ENCODE results near the gene BNC2. TPM values are rescaled to one million over a fixed set of nuclear protein-coding genes. Genes with fewer than 3 reads are reported as not detected.

BNC2 gene
- total and polyA plus RNA-seq, 2 of the 4 experiments (the other 2 are of a cell fraction) = 15.5 to 45.2 TPM

DNA sequence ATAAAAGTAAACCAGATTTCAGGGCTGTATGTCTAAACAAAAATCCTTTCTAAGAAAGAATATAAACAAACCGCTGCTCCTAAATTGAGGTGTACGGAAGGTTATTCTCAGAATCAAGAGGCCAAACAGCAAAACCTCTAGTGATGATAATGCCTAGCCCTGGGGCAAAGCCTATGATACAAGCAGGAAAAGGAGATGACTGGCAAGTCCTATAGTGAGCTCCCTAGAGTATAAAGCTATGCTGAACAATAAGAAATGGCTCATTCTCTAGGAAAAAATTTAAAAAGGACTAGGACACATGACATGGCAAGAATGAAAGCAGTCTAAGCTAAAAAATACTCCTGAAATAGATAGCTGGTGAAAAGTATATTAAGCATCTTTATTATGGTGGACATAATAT lies 187.1 kb downstream of the BNC2 start:
- no peak overlapping the region for H2AK9ac ChIP-seq (replicated peaks; ENCODE audit: low read depth, low read length, poor library complexity)
- H3K36me3 ChIP-seq (ENCODE audit: control insufficient read depth, insufficient read depth, low read length) = peaks cover 7% of the 10 kb centered on the region; the same call in 1 of the 2 replicates
- H4K5ac ChIP-seq (ENCODE audit: low read depth, low read length) = no peak overlapping the region
- intact Hi-C loops (cut with micrococcal nuclease) (no loop called here), dilution Hi-C loops (cut with HindIII; ENCODE audit: low sequenced_read_pairs, unreplicated experiment) (no loop called here), in situ Hi-C loops (cut with MboI; ENCODE audit: low sequenced_read_pairs) (no loop called here)
- no peak overlapping the region for H3K56ac ChIP-seq (ENCODE audit: extremely low read depth, insufficient read depth, low read length)
- 100% methylated on average over 1 of the region's 2 CpGs; no CpG with 5 or more reads in 1 of the 2 experiments for WGBS, 2 experiments (ENCODE audit: extremely low coverage in 2 of 2, insufficient read length in 1 of 2)
- H3K4me3 ChIP-seq (ENCODE audit: insufficient read depth, low read depth, low read length) = no peak overlapping the region
- no peak overlapping the region for H2BK5ac ChIP-seq (ENCODE audit: low read depth, low read length, poor library complexity, severe bottlenecking)
- POLR2A ChIA-PET (ENCODE audit: unreplicated experiment) = no interaction called here
- no peak overlapping the region for H2BK20ac ChIP-seq (ENCODE audit: low read depth, low read length)
- H3K4ac ChIP-seq (ENCODE audit: low read depth, low read length) = no peak overlapping the region
- no peaks in the 10 kb centered on the region; the same call in 1 of the 2 replicates for H4K20me1 ChIP-seq (ENCODE audit: insufficient read depth, low read length)
- H3K27ac ChIP-seq (ENCODE audit: insufficient read depth, low read length) = no peak overlapping the region
- no peak overlapping the region for H3K18ac ChIP-seq (ENCODE audit: low read depth, low read length)
- BruUV-seq (replicated peaks) = no TSS peak
- TF ChIP-seq NFE2L2 (IDR thresholded peaks at IDR 0.05; ENCODE audit: low read depth, low read length) = no peak
- TF ChIP-seq, protein P1, sequence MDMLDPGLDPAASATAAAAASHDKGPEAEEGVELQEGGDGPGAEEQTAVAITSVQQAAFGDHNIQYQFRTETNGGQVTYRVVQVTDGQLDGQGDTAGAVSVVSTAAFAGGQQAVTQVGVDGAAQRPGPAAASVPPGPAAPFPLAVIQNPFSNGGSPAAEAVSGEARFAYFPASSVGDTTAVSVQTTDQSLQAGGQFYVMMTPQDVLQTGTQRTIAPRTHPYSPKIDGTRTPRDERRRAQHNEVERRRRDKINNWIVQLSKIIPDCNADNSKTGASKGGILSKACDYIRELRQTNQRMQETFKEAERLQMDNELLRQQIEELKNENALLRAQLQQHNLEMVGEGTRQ (IDR thresholded peaks at IDR 0.05; ENCODE audit: low read depth, low read length) = no peak
- TF ChIP-seq SMC3 (IDR thresholded peaks at IDR 0.05; ENCODE audit: low read depth, low read length) = no peak
- no peak for TF ChIP-seq MAFK (IDR thresholded peaks at IDR 0.05; ENCODE audit: low read depth, low read length)
- no peak for TF ChIP-seq RCOR1 (IDR thresholded peaks at IDR 0.05; ENCODE audit: insufficient replicate concordance, low read length)
- TF ChIP-seq, protein P2, sequence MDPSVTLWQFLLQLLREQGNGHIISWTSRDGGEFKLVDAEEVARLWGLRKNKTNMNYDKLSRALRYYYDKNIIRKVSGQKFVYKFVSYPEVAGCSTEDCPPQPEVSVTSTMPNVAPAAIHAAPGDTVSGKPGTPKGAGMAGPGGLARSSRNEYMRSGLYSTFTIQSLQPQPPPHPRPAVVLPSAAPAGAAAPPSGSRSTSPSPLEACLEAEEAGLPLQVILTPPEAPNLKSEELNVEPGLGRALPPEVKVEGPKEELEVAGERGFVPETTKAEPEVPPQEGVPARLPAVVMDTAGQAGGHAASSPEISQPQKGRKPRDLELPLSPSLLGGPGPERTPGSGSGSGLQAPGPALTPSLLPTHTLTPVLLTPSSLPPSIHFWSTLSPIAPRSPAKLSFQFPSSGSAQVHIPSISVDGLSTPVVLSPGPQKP (IDR thresholded peaks at IDR 0.05; ENCODE audit: borderline replicate concordance, low read depth, low read length) = no peak
- TF ChIP-seq MXI1 (IDR thresholded peaks at IDR 0.05; ENCODE audit: borderline replicate concordance, low read depth, low read length) = no peak
- TF ChIP-seq POLR2A (IDR thresholded peaks at IDR 0.05; ENCODE audit: low read depth, low read length) = no peak
- no peak for TF ChIP-seq FOS (IDR thresholded peaks at IDR 0.05; ENCODE audit: low read depth, low read length)
- TF ChIP-seq MAZ (IDR thresholded peaks at IDR 0.05; ENCODE audit: borderline replicate concordance, low read depth, low read length) = no peak
- TF ChIP-seq CHD1 (IDR thresholded peaks at IDR 0.05; ENCODE audit: low read depth, low read length) = no peak
- H3K4me1 ChIP-seq (ENCODE audit: control insufficient read depth, insufficient read depth, low read length) = peaks cover 7% of the 10 kb centered on the region
- H2BK120ac ChIP-seq (ENCODE audit: low read depth, low read length) = no peak overlapping the region
- no peak for DNase-seq
- H2BK15ac ChIP-seq (ENCODE audit: low read depth, low read length) = no peak overlapping the region
- H3K23ac ChIP-seq (ENCODE audit: low read depth, low read length) = no peak overlapping the region
- ATAC-seq (ENCODE audit: low read depth) = no peak
- no peaks in the 10 kb centered on the region for H3K27me3 ChIP-seq (ENCODE audit: control insufficient read depth, insufficient read depth, low read length)
- H4K8ac ChIP-seq (ENCODE audit: low read depth in 2 of 2, low read length in 2 of 2) = no peak overlapping the region
- H3K79me1 ChIP-seq (ENCODE audit: low read depth in 1 of 2, low read length in 2 of 2) = peaks cover 34 to 53% of the 10 kb centered on the region in 2 experiments
- H3K9ac ChIP-seq (ENCODE audit: low read depth, low read length) = no peak overlapping the region
- H3K9me3 ChIP-seq (ENCODE audit: control insufficient read depth, insufficient read depth, low read length) = no peaks in the 10 kb centered on the region
- H2AK5ac ChIP-seq (ENCODE audit: low read depth, low read length) = no peak overlapping the region
- no peak overlapping the region for H3K14ac ChIP-seq (replicated peaks; ENCODE audit: low read depth, low read length)
- no peak overlapping the region for H2AFZ ChIP-seq (replicated peaks; ENCODE audit: low read length, poor library complexity)
- no peak overlapping the region for H3K4me2 ChIP-seq (ENCODE audit: low read depth, low read length)
- no peak overlapping the region for H4K91ac ChIP-seq (ENCODE audit: insufficient read depth, low read depth, low read length)
- peaks cover 6% of the 10 kb centered on the region for H3K9me1 ChIP-seq (ENCODE audit: insufficient read depth, low read length)
- CTCF ChIA-PET = interaction anchor here (0.5 to 0.7 kb wide), 2 partner anchors 206 to 321 kb away, joined by 3 to 6 read pairs; no protein-coding TSS in a partner anchor
